Fibroblast of skin of scalp (primary cell): ENCODE data around the gene PHACTR2.
"Not testable (repeated sequence)": the region's sequence is repeated elsewhere in the genome, so short reads cannot be mapped to it uniquely, and the experiment has no call there.

Source experiments
- DNase-seq: peaks from one replicate; pipeline ENCODE4 v3.0.0-alpha.2; 2013

The PHACTR2 gene

GRCh38 chr6:143867236-143867635, 189.5 kb downstream of the PHACTR2 start:
- DNase-seq: no peak

GRCh38 chr6:143868808-143869207, 191.0 kb downstream of the PHACTR2 start:
- not testable (repeated sequence) for DNase-seq

GRCh38 chr6:143871202-143871730, 193.5 kb downstream of the PHACTR2 start:
- DNase-seq: not testable (repeated sequence)

GRCh38 chr6:143872201-143872600, 194.4 kb downstream of the PHACTR2 start:
- DNase-seq: no peak

GRCh38 chr6:143873600-143873999, 195.8 kb downstream of the PHACTR2 start:
- DNase-seq: not testable (repeated sequence)

GRCh38 chr6:143874503-143874902, 196.7 kb downstream of the PHACTR2 start:
- DNase-seq: not testable (repeated sequence)

- no peak for DNase-seq
Measured at GRCh38 chr6:143877584-143878271, 200.0 kb downstream of the PHACTR2 start.

- DNase-seq: no peak
Measured at GRCh38 chr6:143878272-143878760, 200.6 kb downstream of the PHACTR2 start.

- DNase-seq: no peak
Measured at GRCh38 chr6:143880412-143880811, 202.6 kb downstream of the PHACTR2 start.
